H4 (cell line): Measurements from ENCODE around the gene RSPH1. TPM values are rescaled to one million over a fixed set of nuclear protein-coding genes. Genes with fewer than 3 reads are reported as not detected.
A peak's percentile ranks its signal among the peaks of the same experiment; 100 is the strongest.

Experiments
- DNase-seq: peaks from one replicate; pipeline ENCODE4 v3.0.0-alpha.2; 2015; ENCODE audit warnings: low spot score
- total RNA-seq: library from RNA; depleted of rRNA; stranded (reverse); fragments of >200 nt; shearing (Covaris generic); gene quantifications from 2 replicates; pipeline ENCODE4 v1.2.3, GENCODE V29; 2014

RSPH1 gene
- total RNA-seq, 1 experiment from 2014 or later, result not detected

- DNase-seq, result peak; percentile 43
Measured at GRCh38 chr21:42532466-42533181, 36.6 kb upstream of the RSPH1 start.

DNA sequence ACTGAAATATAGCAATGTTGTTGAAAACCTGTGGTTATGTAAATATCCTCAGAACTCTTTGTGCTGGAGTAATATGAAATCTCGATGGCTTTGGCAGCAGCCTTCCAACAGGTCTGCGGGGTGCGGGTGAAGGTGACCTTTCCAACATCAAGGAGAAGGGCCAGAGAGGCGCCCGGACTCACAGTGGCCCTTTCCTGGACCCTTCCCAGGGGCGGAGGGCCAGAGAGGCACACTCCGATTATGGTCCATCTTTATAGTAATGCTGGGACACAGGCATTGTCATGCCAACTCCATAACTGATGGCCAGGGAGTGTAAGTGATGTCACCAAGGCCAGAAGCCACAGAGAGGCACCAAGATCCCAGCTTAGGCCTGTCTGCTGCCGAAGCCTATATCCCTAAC is 35.7 kb upstream of the RSPH1 start:
- DNase-seq, result no peak

DNA sequence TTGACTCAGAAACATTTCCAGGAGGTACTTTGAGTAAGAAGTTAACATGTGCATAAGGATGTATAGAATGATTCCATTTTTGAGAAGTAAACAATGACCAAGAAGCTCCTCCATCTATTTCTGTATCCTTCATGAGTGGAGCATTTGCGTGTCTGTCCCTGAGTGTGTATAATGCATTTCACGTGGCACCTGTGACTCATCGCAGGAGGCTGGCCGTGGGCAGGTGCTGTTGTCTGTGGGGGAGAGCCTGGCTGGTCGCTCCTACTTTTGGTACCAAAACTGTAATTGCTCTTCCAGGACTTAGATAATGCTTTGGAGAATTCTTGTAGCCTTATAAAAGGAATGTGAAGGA is 34.1 kb upstream of the RSPH1 start:
- DNase-seq, result no peak

GRCh38 chr21:42527489-42528158 is 31.6 kb upstream of the RSPH1 start:
- DNase-seq, result no peak

GRCh38 chr21:42527127-42527488 is 31.1 kb upstream of the RSPH1 start:
- no peak for DNase-seq

DNA sequence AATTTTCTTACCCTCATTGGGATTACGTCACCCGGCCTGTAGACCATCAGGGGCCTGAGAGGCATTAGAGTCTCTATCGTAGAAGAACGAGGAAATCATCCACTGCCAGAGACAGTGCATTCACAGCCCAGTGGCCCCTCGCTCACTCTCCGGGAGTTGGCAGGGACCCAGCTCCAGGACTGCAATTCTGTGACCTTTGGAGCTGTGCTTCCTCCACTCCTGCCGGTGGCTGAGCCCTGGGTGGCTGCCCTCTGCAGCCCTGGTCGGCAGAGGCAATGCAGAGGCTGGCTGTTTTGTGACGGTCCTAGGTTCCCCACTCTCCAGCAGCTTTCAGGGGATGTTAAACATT is 30.3 kb upstream of the RSPH1 start:
- no peak for DNase-seq

DNA sequence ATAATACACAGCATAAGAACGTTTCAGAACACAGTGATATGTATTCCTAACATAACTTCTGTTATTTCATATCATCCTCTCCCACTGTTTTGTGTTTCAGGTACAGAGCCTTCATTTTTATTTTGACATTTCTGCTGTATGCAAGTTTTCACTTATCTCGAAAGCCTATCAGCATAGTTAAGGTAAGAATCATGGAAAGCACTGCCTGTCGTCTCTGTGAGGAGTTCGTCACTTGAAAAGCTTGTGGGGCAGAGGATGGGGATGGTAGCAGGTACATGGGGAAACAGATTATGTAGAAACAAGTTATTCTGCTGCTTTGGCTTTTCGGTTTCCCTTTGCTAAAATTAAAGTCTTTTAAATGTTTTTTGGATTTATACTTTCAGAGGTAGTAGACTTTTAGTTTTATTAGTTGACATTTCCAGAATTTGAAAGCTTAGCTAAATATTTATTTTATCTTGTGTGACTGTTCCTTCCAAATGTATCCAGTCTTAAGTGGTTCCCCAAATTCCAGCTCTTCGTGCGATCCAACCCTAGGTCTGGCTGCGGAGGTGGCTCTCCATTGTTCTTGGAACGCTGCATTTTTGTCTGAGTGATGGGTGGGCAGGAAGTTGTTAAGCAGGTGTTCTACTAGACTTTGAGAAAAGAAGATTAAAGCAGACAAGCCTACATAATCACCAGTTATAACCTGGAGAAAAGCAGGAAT is 29.8 kb upstream of the RSPH1 start:
- DNase-seq, result no peak

- no peak for DNase-seq
Measured at GRCh38 chr21:42525029-42525581, 29.1 kb upstream of the RSPH1 start.

DNA sequence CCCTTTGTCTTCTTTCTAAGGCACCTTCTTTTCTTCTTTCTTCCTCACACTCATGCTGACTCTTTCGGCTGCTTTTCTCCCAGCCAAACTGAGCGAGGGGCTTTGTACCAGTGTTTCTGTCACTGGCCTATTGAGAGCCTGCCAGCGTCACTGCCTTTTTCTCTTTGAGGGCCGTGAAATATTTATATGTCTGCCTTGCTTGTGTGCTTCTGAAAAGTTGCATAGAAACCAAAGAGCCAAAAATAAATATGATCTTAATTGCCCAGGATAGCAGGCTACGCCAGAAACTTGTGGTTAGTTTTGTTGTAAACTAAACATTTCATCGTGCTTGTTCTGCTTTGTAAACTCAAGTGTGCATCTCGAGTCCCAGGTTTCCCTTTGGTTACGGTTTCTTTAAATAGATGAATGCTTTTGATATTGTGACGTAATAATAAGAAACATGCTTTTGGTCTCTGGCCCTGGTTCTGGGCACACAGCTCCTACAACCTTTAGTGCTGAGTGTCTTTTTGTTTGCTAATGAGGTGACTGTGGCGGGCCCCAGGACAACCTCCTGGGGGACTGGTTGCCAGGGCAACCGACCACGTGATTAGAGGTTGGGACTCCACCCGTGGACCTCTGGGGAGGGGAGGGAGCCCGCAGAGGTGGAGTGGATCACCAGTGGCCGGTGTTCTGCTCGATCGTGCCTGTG is 28.5 kb upstream of the RSPH1 start:
- peak; percentile 94 for DNase-seq

DNA sequence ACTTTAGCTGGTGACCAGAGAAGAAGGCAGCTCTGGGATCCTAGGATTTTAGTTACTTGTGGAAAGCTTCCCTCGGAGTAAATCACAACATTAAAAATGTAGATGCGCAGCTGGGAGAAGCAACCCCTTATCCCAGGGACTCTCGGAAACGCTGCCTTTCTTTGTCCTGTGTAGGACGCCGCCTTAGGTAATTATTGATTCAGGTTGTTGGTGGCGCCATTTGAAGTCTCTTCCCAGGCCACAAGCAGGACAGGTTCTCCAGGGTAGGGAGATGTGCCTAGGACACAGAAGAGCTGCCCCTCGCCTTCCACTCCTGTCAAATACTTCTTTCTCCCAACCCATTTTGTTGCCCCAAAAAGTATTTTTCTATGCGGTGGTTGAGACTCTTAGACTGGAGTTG is 27.9 kb upstream of the RSPH1 start:
- no peak for DNase-seq

- no peak for DNase-seq
Measured at GRCh38 chr21:42523211-42523610, 27.2 kb upstream of the RSPH1 start.

DNA sequence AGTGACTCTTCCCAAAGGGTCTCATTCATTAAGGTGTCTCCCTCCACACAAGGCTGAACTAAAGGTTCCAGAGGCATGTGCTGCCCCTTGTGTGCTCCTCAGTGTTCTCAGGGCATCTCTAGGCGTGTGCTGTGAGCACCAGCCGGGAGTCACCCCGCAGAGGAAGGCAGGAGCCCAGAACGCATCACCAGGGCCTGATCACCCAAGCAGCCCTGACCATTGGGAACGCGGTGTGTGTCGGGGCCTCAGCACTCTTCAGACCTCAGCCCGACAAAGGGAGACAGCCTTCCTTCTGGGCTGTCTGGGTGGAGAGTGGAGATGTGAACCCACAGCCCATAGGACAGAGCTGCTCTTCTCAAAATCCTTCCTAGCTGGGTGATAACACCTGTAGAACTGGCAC is 26.7 kb upstream of the RSPH1 start:
- DNase-seq, result no peak

DNA sequence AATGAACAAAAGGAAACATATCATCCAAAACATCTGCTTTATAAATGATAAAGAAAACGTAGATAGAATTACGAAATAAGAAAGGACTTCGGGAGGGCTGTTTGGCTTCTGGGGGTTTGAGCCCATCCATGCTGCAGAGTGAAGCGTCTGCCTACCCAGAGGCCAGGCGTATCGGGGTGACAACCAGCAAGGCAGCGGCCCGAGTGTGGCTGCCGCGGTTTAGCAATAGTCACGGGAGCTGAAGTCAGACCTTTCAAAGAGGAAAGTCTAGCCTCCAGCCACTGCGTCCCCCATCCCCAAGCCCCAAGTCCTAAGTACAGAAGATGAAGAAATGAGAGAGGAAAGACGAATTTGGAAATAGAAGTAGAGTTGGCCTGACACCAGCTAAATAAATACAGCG is 26.2 kb upstream of the RSPH1 start:
- no peak for DNase-seq

- no peak for DNase-seq
Measured at GRCh38 chr21:42521805-42522204, 25.8 kb upstream of the RSPH1 start.

DNA sequence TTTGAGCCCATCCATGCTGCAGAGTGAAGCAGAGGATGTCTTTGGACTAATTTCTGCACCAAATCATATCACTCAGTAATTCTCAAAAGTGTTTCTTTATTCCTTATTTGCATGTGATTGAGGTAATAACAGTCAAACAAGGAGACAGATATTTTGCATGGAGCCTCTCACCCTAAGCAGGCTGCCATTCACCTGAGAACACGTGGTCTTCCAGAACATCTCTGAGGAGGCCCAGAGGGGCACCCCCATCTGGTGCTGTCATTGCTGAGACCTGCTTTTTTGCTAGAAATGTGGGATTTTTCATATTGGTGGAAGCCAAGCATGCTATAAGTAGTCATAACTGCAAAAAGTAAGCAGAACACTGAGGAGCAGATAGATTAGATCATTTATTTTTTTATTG is 25.4 kb upstream of the RSPH1 start:
- DNase-seq, result no peak

- no peak for DNase-seq
Measured at GRCh38 chr21:42520628-42521253, 24.7 kb upstream of the RSPH1 start.

GRCh38 chr21:42518626-42519025 is 22.6 kb upstream of the RSPH1 start:
- DNase-seq, result no peak

- peak; percentile 89 for DNase-seq
Measured at GRCh38 chr21:42518215-42518614, 22.2 kb upstream of the RSPH1 start.

DNA sequence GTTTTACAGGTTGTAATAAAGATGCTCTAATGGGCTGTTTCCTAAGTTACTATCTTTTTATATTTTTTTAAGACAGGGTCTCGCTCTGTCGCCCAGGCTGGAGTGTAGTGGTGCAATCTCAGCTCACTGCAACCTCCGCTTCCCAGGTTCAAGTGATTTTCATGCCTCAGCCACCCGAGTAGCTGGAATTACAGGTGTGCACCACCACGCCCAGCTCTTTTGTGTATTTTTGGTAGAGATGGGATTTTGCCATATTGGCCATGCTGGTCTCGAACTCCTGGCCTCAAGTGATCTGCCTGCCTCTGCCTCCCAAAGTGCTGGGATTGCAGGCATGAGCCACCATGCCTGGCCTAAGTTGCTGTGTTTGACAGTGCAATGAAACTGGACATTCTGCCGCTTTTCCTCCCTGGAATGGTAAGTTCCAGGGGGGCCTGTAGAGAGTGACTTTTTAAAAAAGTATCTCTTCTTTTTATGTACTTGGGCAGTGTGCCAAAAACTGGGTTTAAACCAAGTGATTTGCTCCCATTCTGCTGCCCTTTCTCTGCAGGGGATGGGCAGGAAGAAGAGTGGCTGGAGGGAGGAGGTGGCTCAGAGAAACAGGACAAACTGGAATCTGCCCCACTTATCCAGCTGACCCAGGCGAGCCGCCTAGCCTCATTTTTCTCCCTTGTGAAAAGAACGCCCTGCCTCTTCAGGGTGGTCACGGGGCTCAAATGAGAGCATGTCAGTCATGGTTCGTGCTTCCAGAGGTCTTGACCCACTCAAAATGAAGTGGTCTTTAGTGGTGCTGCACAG is 19.9 kb upstream of the RSPH1 start:
- DNase-seq, result no peak

DNA sequence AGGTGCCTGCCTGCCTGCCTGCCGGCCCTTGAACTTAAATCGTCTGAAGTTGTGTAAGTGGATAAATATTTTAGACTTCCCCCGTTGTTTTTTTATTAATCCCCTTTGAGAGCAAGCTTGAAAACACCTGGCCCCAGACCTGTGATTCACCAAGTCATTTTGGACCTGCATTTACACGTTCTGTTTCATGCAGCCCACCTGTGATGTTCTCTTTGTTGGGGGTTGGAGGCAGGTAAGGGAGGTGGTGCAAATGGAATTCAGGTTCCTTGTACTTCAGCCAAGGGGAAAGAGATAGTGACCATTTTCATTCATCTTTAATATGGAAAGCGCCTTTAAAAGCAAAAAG is 18.8 kb upstream of the RSPH1 start:
- DNase-seq, result no peak
